ENCODE data around the gene UBE2QL1.

Gene UBE2QL1

GRCh38 chr5:6482735-6483134 is 34.1 kb downstream of the UBE2QL1 start:
- DNase-seq: no peak

- no peak for DNase-seq
Measured at GRCh38 chr5:6483880-6484382, 35.3 kb downstream of the UBE2QL1 start.

- no peak for DNase-seq
Measured at GRCh38 chr5:6484446-6484845, 35.8 kb downstream of the UBE2QL1 start.

- no peak for DNase-seq
Measured at GRCh38 chr5:6484899-6485298, 36.2 kb downstream of the UBE2QL1 start.

GRCh38 chr5:6485441-6485840 is 36.8 kb downstream of the UBE2QL1 start:
- DNase-seq: no peak

- no peak for DNase-seq
Measured at GRCh38 chr5:6486074-6486473, 37.4 kb downstream of the UBE2QL1 start.

GRCh38 chr5:6487081-6487480 is 38.4 kb downstream of the UBE2QL1 start:
- no peak for DNase-seq

- no peak for DNase-seq
Measured at GRCh38 chr5:6488021-6488420, 39.4 kb downstream of the UBE2QL1 start.

- no peak for DNase-seq
Measured at GRCh38 chr5:6489643-6490185, 41.1 kb downstream of the UBE2QL1 start.

GRCh38 chr5:6490246-6490645 is 41.6 kb downstream of the UBE2QL1 start:
- no peak for DNase-seq

GRCh38 chr5:6490693-6491092 is 42.0 kb downstream of the UBE2QL1 start:
- DNase-seq: no peak

GRCh38 chr5:6491196-6491918 is 42.7 kb downstream of the UBE2QL1 start:
- DNase-seq: no peak

- DNase-seq: no peak
Measured at GRCh38 chr5:6491919-6492290, 43.2 kb downstream of the UBE2QL1 start.

- no peak for DNase-seq
Measured at GRCh38 chr5:6492934-6493333, 44.3 kb downstream of the UBE2QL1 start.

GRCh38 chr5:6493681-6494454 is 45.2 kb downstream of the UBE2QL1 start:
- DNase-seq: no peak

- DNase-seq: no peak
Measured at GRCh38 chr5:6494939-6495338, 46.3 kb downstream of the UBE2QL1 start.

- DNase-seq: no peak
Measured at GRCh38 chr5:6495433-6496206, 47.0 kb downstream of the UBE2QL1 start.

GRCh38 chr5:6496207-6496584 is 47.5 kb downstream of the UBE2QL1 start:
- DNase-seq: no peak

- DNase-seq: no peak
Measured at GRCh38 chr5:6496636-6497035, 48.0 kb downstream of the UBE2QL1 start.

- no peak for DNase-seq
Measured at GRCh38 chr5:6497262-6497661, 48.6 kb downstream of the UBE2QL1 start.

- no peak for DNase-seq
Measured at GRCh38 chr5:6498968-6499367, 50.3 kb downstream of the UBE2QL1 start.

GRCh38 chr5:6501701-6502100 is 53.0 kb downstream of the UBE2QL1 start:
- no peak for DNase-seq

GRCh38 chr5:6502421-6502820 is 53.8 kb downstream of the UBE2QL1 start:
- DNase-seq: no peak
